Measurements from ENCODE around the gene PTPN13.

The PTPN13 gene

GRCh38 chr4:86626066-86626465 lies 32.0 kb downstream of the PTPN13 start:
- Histone ChIP-seq H3K9me3 (ENCODE audit: control insufficient read depth, insufficient read depth, low read depth, low read length) (no peaks in the 10 kb centered on the region), H3K4me3 (ENCODE audit: low read depth, low read length) (no peak overlapping the region), H3K4me1 (ENCODE audit: control insufficient read depth, insufficient read depth, low read length) (peaks cover 6% of the 10 kb centered on the region), H3K27ac (ENCODE audit: extremely low read depth, low read depth, low read length) (no peak overlapping the region), H3K36me3 (ENCODE audit: control insufficient read depth in 2 of 2, insufficient read depth in 1 of 2, low read length in 2 of 2) (no peaks in the 10 kb centered on the region)
- ChIA-PET POLR2A (no interaction called here), CTCF (no interaction called here)
- no peak for TF ChIP-seq ZBTB1 (tag by site-specific recombination; IDR thresholded peaks at IDR 0.05)
- TF ChIP-seq PRDM6 (tag by site-specific recombination; IDR thresholded peaks at IDR 0.05) = peak; percentile 54

- CTCF ChIA-PET = no interaction called here
- Histone ChIP-seq H3K4me3 (ENCODE audit: low read depth, low read length) (no peak overlapping the region), H3K4me1 (ENCODE audit: control insufficient read depth, insufficient read depth, low read length) (no peaks in the 10 kb centered on the region), H3K27ac (ENCODE audit: extremely low read depth, low read depth, low read length) (no peak overlapping the region), H3K9me3 (ENCODE audit: control insufficient read depth, insufficient read depth, low read depth, low read length) (no peaks in the 10 kb centered on the region), H3K36me3 (ENCODE audit: control insufficient read depth in 2 of 2, insufficient read depth in 1 of 2, low read length in 2 of 2) (no peaks in the 10 kb centered on the region)
- TF ChIP-seq PRDM10 (tag by site-specific recombination; IDR thresholded peaks at IDR 0.05) = peak; percentile 35
- TF ChIP-seq ZNF248 (tag by site-specific recombination; IDR thresholded peaks at IDR 0.05) = no peak
- peak; percentile 88 for TF ChIP-seq ZNF510 (tag by site-specific recombination; IDR thresholded peaks at IDR 0.05; ENCODE audit: insufficient replicate concordance)
- TF ChIP-seq SCRT2 (tag by site-specific recombination; IDR thresholded peaks at IDR 0.05) = peak; percentile 65
- POLR2A ChIA-PET = no interaction called here
Measured at GRCh38 chr4:86627462-86628135, 33.5 kb downstream of the PTPN13 start.

GRCh38 chr4:86630629-86631028 lies 36.5 kb downstream of the PTPN13 start:
- no peak overlapping the region for H3K27ac ChIP-seq (ENCODE audit: extremely low read depth, low read depth, low read length)
- no peaks in the 10 kb centered on the region for H3K9me3 ChIP-seq (ENCODE audit: control insufficient read depth, insufficient read depth, low read depth, low read length)
- no peaks in the 10 kb centered on the region for H3K4me1 ChIP-seq (ENCODE audit: control insufficient read depth, insufficient read depth, low read length)
- peaks cover 0 to 9% of the 10 kb centered on the region in 2 experiments; a peak in 1 of 3 replicates for H3K36me3 ChIP-seq (ENCODE audit: control insufficient read depth in 2 of 2, insufficient read depth in 1 of 2, low read length in 2 of 2)
- no peak for TF ChIP-seq ZNF623 (tag by site-specific recombination; IDR thresholded peaks at IDR 0.05)
- no peak for TF ChIP-seq EGR2 (tag by site-specific recombination; IDR thresholded peaks at IDR 0.05; ENCODE audit: low read depth)
- TF ChIP-seq ZSCAN30 (tag by site-specific recombination; IDR thresholded peaks at IDR 0.05) = no peak
- TF ChIP-seq ZBTB6 (tag by site-specific recombination; IDR thresholded peaks at IDR 0.05) = no peak
- no peak for TF ChIP-seq GLIS1 (tag by site-specific recombination; IDR thresholded peaks at IDR 0.05)
- TF ChIP-seq ZBTB48 (tag by site-specific recombination; IDR thresholded peaks at IDR 0.05) = no peak
- TF ChIP-seq ZNF19 (tag by site-specific recombination; IDR thresholded peaks at IDR 0.05; ENCODE audit: low read depth) = no peak
- TF ChIP-seq ZNF37A (tag by site-specific recombination; IDR thresholded peaks at IDR 0.05) = no peak
- ChIA-PET POLR2A (no interaction called here), CTCF (no interaction called here)
- H3K4me3 ChIP-seq (ENCODE audit: low read depth, low read length) = no peak overlapping the region
